GM18873 (cell line): ENCODE measurements around the gene MB21D2.

ENCODE experiments used
- ATAC-seq: cut with Tn5 transposase; IDR thresholded peaks from one replicate; pipeline ENCODE4 v1.9.1; 2021; ENCODE audit warnings: mild to moderate bottlenecking, moderate library complexity, moderate number of reproducible peaks; ENCODE audit not compliant: unreplicated experiment, low FRiP score

Gene MB21D2

DNA sequence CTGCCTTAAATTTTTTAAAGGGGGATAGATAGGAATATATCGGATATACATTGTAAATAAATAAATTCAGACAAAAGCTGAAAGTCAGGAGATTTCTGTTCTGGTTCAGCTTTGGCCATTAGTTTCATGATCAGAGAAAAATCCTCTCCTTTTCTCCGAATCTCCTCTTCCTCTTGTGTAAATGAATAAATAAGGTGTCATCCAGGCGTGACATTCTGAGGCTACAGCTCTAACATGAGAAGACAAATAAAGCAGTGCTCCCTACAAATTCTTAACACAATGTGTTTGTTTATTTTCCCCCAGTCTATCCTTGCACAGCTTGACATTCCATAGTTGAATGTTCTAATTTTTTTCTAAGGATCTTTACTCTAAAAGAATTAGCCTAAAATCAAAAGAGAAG lies 9.4 kb upstream of the MB21D2 start:
- ATAC-seq, result no peak

DNA sequence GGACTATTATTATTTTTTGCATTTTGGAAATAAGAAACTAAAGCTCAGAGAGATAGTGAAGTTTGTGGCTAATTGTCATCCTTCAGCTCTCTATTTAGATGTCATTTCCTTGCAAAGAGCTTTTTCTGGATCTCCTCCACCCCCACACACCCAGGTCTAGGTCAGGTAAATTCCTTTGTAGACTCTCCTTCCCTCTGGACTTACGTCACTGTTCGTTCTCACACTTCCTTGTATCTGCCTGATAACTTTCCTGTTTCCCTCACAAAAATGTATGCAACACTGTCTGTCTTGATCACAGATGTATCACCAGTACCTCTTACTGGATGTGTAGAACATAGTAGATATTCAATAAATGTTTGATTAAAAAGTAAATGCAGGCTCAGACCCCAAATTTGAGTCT lies 6.1 kb upstream of the MB21D2 start:
- ATAC-seq, result no peak

- no peak for ATAC-seq
Observed at GRCh38 chr3:192921793-192922192, 4.1 kb upstream of the MB21D2 start.

DNA sequence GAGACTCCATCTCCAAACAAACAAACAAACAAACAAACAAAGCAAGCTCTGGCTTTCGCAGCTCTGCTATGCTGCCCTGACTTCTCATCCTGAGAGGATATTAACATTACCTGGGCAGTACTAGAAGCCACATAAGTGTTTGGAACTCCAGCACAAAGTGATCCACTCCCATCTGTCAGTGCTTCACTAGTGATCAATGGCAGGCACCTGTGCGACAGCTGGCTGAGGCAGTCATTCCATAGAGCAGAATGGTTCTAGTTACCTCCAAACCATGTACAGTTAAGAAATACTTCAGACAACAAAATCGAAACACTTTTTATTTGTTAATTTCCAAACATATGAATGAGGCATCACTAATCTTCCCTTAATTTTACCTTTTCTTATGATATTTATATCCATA lies 2.8 kb upstream of the MB21D2 start:
- no peak for ATAC-seq

GRCh38 chr3:192919901-192920300 lies 2.2 kb upstream of the MB21D2 start:
- ATAC-seq, result no peak

GRCh38 chr3:192918275-192918588 lies 576 bp upstream of the MB21D2 start:
- no peak for ATAC-seq

DNA sequence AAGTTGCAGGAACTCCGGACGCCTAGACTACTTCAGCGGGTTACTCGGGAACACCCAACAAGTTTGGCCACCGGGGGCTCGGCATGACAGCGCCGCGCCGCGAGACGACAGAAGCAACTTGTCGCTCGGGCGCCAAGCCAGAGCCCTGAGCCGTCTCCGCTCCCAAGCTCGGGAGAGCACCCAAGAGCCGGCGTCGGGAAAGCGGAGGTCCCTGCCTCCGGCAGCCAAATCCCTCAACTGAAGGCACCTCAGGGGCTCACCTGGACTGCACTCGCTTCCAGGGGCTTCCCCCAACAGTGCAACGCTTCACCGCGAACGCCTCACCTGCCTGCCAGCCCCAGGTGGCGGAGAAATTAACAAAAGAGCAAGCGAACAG lies 640 bp downstream of the MB21D2 start:
- peak; percentile 33 for ATAC-seq

DNA sequence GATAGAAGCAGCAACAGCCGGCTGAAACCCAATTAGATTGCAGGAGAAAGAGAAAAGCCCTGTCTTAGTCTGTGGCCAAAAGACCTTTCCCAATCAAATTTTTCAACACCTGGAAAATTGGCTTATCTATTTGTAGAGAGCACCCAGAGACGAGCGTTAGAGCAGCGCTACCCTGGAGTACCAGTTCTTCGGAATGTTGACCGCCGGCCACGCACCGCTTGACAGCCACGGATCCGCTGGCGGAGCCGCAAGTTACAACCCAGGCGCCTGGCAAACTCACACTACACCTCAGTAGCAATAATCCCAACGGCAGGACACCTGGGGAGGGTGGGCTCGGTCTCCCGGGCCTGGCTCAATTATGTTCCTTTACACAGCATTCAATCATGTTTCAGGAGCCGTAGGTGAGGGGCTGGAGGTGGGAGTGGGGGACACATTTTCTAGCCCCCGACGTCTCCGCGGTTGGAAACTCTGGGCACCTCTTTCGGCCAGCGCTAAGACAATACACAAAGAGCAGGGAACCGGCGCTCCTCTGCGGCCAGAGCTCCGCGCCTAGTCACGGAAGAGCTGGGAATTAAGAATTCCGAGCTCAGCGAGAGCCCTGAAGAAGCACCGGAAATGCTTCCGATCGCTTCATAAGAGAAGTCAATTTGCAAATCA lies 1.2 kb downstream of the MB21D2 start:
- ATAC-seq, result peak; percentile 10

DNA sequence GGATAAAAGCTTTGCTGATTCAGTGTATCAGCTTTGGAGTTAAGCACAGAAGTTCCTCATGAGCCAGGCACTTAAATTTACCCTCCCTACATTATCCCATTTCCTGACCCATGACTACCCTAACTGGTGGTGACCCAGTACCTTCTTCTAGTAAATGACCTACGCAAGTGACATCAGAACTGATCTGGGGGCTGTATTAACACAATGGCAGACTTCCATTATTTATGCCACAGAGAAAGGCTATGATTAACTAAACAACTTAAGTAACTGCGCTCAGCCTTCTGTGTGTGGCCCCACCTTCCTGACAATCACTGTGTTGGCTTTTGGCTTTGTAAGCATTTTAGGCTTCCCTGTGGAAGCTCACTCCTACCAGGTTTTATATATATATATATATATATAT lies 1.9 kb downstream of the MB21D2 start:
- no peak for ATAC-seq

- peak; percentile 37 for ATAC-seq
Observed at GRCh38 chr3:192915304-192915703, 2.4 kb downstream of the MB21D2 start.

DNA sequence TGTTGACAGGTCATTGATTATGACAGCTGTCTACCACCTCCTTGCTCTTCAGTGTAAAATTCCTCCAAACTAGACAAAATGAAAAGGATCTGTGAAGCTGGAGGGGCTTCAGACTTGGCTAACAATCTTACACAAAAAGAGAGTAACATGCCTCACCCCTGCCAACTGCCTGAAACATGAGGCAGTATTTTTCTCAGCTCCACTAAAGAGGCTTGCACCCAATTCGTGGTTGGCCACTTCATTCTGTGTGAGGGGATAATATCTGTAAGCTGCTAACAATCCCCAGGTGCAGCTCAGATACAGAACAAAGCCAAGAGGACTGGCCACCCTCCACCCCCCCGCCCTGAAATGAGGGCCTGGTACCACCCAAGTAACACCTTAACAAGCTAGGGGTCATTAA lies 2.8 kb downstream of the MB21D2 start:
- no peak for ATAC-seq

- no peak for ATAC-seq
Observed at GRCh38 chr3:192913540-192913939, 4.1 kb downstream of the MB21D2 start.

- no peak for ATAC-seq
Observed at GRCh38 chr3:192911293-192911692, 6.4 kb downstream of the MB21D2 start.

DNA sequence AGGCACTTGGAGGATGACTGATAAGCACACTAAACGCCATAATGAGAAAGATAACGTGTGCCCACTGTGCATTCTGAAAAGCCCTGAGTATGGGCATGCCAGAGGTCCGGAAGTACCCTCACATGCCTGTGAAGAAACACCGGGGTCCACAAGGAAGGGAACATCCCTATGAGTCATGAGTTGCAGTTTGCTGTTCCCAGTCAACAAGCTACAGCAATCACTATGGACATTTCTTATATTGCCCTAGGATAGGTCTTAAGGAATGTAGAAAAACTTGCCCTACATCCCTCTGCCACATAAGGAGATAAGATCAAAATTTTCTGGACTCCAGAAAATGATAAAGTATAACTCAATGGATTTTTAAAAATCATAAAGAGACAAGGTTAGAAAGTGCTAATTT lies 9.9 kb downstream of the MB21D2 start:
- ATAC-seq, result no peak

- ATAC-seq, result no peak
Observed at GRCh38 chr3:192906940-192907339, 10.7 kb downstream of the MB21D2 start.

DNA sequence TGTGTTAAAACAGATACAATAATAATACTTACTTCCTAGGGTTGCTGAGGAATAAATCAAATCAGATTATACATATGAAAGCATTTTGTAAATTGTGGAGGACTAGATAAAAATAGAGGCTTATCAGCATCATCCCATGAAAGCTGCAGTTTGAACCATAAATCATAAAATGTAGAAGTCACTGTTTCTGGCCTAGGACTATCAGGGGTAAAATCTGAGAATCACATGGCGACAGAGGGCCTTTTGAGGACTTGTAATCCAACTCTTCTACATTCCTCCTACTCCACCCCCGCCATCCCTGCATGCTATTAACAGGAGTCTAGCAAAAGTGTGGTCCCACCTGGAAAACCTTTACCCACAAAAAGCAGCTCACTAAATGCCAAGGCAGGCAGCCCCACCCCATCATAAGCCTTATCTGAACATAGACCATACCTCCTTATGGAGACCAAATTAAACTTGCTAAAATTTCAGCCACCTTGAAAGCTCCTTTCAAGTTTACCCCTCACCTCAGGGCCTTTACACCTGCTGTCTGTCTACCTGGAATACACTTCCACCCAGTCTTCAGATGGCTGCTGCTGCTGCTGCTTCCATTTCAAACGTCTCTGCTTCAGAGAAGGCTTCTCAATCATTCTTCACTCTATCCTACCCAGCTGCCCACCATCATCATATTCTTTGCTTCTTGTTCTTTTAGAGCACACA lies 11.5 kb downstream of the MB21D2 start:
- no peak for ATAC-seq

GRCh38 chr3:192904632-192905289 lies 12.9 kb downstream of the MB21D2 start:
- ATAC-seq, result no peak

GRCh38 chr3:192902549-192902948 lies 15.1 kb downstream of the MB21D2 start:
- no peak for ATAC-seq

DNA sequence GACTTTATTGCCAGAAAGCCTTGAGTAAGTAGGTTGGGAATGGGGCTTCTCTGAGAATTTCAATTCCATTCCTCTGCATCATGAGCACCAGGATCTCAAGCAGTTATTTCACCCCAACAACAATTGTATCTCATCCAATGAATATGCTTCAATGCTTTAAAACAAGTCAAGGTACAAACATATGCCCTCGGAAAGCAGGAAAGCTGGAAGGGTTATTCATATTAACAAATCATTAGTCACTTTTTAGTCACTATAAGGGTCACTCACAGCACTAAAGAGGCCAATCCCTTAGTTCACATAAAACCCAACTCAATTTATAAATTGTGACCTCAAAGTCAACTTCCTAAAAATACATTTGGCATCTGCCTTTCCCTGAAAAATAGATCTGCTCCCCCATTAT lies 16.2 kb downstream of the MB21D2 start:
- ATAC-seq, result no peak

DNA sequence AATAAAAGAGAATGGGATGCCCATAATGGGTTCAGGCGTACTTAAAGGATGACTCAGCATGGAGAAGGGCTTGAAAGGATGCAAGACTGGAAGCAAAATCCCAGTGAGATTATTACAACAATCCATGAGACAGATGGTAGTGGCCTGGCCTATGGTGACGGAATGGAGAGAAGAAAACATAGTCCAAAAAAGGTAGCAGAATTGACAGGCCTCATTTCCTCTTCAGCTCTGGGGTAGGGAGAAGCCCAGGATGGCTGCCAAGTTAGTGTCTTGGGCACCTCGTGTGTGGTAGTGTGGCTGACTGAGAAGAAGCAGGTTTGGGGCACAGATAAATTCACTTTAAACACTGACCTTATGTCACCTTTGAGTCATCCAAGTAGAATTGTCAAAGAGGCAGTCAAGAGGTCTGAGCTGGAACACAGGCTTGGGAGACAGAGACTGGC lies 18.1 kb downstream of the MB21D2 start:
- no peak for ATAC-seq

- ATAC-seq, result no peak
Observed at GRCh38 chr3:192897005-192897404, 20.7 kb downstream of the MB21D2 start.

- no peak for ATAC-seq
Observed at GRCh38 chr3:192896208-192896607, 21.4 kb downstream of the MB21D2 start.
